Hepatocyte (in vitro differentiated cells): ENCODE results near the gene DNM2. TPM values are rescaled to one million over a fixed set of nuclear protein-coding genes. Genes with fewer than 3 reads are reported as not detected.

Experiments
- DNase-seq: peaks from one replicate; pipeline ENCODE4 v3.0.0-alpha.2; 2016; ENCODE audit warnings: low spot score
- H2AFZ ChIP-seq: fragments of 200-600 bp; sonication (generic); 2 replicates; pipeline ENCODE4 v1.6.0; 2016; ENCODE audit warnings: antibody characterized with exemption, mild to moderate bottlenecking
- H3K27ac ChIP-seq: fragments of 200-600 bp; sonication (generic); 2 replicates; pipeline ENCODE4 v1.5.1; 2016; ENCODE audit warnings: mild to moderate bottlenecking
- H3K27me3 ChIP-seq: fragments of 200-600 bp; sonication (generic); 2 replicates; pipeline ENCODE4 v1.6.1; 2016
- H3K36me3 ChIP-seq: fragments of 200-600 bp; sonication (generic); replicated peaks from 2 replicates; pipeline ENCODE4 v1.5.1; 2016; ENCODE audit warnings: low read depth; ENCODE audit not compliant: insufficient read depth
- H3K4me1 ChIP-seq: fragments of 200-600 bp; sonication (generic); 2 replicates; pipeline ENCODE4 v1.5.1; 2016; ENCODE audit warnings: mild to moderate bottlenecking, moderate library complexity; ENCODE audit not compliant: insufficient read depth
- H3K4me2 ChIP-seq: fragments of 200-600 bp; sonication (generic); 2 replicates; pipeline ENCODE4 v1.6.0; 2016
- H3K4me3 ChIP-seq: fragments of 200-600 bp; sonication (generic); 2 replicates; pipeline ENCODE4 v1.5.1; 2016; ENCODE audit warnings: mild to moderate bottlenecking
- H3K79me2 ChIP-seq: fragments of 200-600 bp; sonication (generic); 2 replicates; pipeline ENCODE4 v1.6.0; 2017; ENCODE audit warnings: mild to moderate bottlenecking
- H3K9me2 ChIP-seq: fragments of 200-600 bp; sonication (generic); replicated peaks from 2 replicates; pipeline ENCODE4 v1.6.0; 2017; ENCODE audit warnings: mild to moderate bottlenecking; ENCODE audit not compliant: insufficient read depth
- H3K9me3 ChIP-seq: fragments of 200-600 bp; sonication (generic); 2 replicates; pipeline ENCODE4 v1.5.1; 2016; ENCODE audit warnings: low read depth, mild to moderate bottlenecking
- H4K20me1 ChIP-seq: fragments of 200-600 bp; sonication (generic); 2 replicates; pipeline ENCODE4 v1.6.0; 2016; ENCODE audit warnings: mild to moderate bottlenecking; ENCODE audit not compliant: insufficient read depth, poor library complexity, severe bottlenecking
- EZH2 ChIP-seq: fragments of 200-600 bp; sonication (generic); IDR thresholded peaks from 2 replicates; pipeline ENCODE4 v1.6.1; 2016; ENCODE audit warnings: antibody characterized with exemption, mild to moderate bottlenecking, borderline replicate concordance
- EZH2phosphoT487 ChIP-seq: fragments of 200-600 bp; sonication (generic); IDR thresholded peaks from one replicate; pipeline ENCODE4 v1.6.1; 2018; ENCODE audit warnings: antibody characterized with exemption, mild to moderate bottlenecking, low read depth, moderate library complexity; ENCODE audit not compliant: unreplicated experiment, severe bottlenecking
- WGBS: methylation state at CpG from one replicate; pipeline ENCODE4 v1.1.6; 2016; ENCODE audit warnings: low lambda C conversion rate; ENCODE audit errors: missing lambda C conversion rate; 5-methylcytosine and 5-hydroxymethylcytosine counted together
- polyA plus RNA-seq: library from polyadenylated mRNA; unstranded; fragments of >200 nt; fragmentation: Nextera tagmentation; extraction: Ambion mirVana; gene quantifications from 2 replicates; pipeline ENCODE4 v1.2.1, GENCODE V29; 2016
- total RNA-seq: library from RNA; depleted of rRNA; stranded (reverse); fragments of >200 nt; gene quantifications from 2 replicates; pipeline ENCODE4 v1.2.3, GENCODE V29; 2014
- TF ChIP-seq, protein P1 (sequence below): fragments of 200-600 bp; sonication (generic); IDR thresholded peaks from 2 replicates; pipeline ENCODE4 v1.5.1; 2016; ENCODE audit warnings: antibody characterized with exemption, mild to moderate bottlenecking; ENCODE audit not compliant: poor library complexity

DNM2 gene
- total and polyA plus RNA-seq, 2 experiments from 2014 or later: 93.9 to 130 TPM

DNA sequence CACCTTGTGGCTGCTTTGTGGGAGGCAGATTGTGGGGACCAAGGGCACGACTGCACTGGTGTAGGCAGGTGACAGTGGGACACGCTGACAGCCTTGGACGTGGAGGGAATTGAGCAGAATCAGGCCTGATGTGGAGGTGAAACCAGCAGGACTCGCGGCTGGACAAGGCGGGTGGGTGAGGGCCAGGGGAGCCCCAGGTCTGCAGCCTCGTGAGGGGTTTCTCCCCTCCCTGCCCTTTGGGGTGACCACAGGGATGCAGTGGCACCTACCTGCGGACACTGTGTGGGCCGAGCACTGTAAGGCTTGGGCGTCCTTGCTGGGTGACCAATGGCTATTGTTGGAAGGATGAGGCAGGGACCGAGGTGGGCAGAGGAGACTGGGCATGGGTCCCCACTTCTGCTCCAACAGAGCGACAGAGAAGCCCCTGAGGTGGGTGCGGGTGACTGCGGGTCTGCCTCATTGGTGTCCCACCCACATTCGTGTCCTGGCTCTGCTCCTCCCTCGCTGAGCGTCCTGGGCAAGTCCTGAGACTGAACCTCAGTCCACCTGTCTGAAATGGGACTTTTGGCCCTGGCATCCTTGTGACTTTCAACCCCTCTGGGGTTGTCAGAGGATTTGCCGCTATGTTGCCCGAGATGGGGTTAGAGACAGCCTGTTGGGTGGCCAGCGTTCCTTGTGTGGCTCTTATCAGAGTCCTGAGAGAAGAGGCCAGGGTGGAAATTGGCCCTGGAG lies 30.5 kb downstream of the DNM2 start:
- Histone ChIP-seq H3K4me3 (no peak overlapping the region), H3K9me2 (no peaks in the 10 kb centered on the region), H3K27ac (peak overlapping the region; percentile 91), H4K20me1 (peaks cover 23% of the 10 kb centered on the region), H3K36me3 (no peaks in the 10 kb centered on the region), H3K27me3 (no peaks in the 10 kb centered on the region), H3K4me2 (no peak overlapping the region), H3K79me2 (peaks cover 98% of the 10 kb centered on the region), H3K4me1 (peaks cover 44% of the 10 kb centered on the region), H2AFZ (no peak overlapping the region), H3K9me3 (no peaks in the 10 kb centered on the region)
- DNase-seq: no peak
- 92% methylated on average over 20 of the region's 20 CpGs for WGBS
- TF ChIP-seq EZH2phosphoT487: no peak
- TF ChIP-seq, protein P1, sequence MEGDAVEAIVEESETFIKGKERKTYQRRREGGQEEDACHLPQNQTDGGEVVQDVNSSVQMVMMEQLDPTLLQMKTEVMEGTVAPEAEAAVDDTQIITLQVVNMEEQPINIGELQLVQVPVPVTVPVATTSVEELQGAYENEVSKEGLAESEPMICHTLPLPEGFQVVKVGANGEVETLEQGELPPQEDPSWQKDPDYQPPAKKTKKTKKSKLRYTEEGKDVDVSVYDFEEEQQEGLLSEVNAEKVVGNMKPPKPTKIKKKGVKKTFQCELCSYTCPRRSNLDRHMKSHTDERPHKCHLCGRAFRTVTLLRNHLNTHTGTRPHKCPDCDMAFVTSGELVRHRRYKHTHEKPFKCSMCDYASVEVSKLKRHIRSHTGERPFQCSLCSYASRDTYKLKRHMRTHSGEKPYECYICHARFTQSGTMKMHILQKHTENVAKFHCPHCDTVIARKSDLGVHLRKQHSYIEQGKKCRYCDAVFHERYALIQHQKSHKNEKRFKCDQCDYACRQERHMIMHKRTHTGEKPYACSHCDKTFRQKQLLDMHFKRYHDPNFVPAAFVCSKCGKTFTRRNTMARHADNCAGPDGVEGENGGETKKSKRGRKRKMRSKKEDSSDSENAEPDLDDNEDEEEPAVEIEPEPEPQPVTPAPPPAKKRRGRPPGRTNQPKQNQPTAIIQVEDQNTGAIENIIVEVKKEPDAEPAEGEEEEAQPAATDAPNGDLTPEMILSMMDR: no peak
- TF ChIP-seq EZH2: no peak

DNA sequence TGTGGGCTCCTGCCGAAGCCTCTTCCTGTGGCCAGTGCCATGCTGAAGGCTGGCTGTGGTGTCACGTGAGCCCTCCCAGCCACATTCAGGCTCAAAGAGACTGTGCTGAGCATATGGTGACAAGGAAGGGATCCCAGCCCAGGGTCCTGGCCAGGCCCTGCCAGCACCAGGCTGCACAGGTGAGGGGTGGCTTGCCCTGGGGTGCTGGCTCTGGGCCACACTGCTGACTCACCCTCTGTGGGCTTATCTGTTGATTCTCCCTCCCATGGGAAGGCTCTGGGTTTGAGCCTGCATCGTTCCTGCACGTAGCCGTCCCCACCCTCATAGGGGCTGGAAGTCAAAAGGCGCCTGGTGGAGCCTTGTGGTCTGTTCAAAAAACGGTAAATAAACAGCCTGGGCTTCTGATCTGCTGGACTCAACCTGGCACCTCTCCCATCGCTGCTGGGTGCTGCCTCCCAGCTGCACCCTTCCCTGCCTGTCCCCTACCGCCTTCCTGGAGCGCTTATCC lies 31.1 kb downstream of the DNM2 start:
- H3K9me3 ChIP-seq: no peaks in the 10 kb centered on the region
- peak overlapping the region; percentile 91 for H3K27ac ChIP-seq
- no peaks in the 10 kb centered on the region for H3K27me3 ChIP-seq
- no peaks in the 10 kb centered on the region for H3K36me3 ChIP-seq
- peaks cover 20% of the 10 kb centered on the region for H4K20me1 ChIP-seq
- peaks cover 42% of the 10 kb centered on the region for H3K4me1 ChIP-seq
- peaks cover 98% of the 10 kb centered on the region for H3K79me2 ChIP-seq
- H3K4me3 ChIP-seq: no peak overlapping the region
- WGBS: 68% methylated on average over 10 of the region's 10 CpGs
- peak; percentile 72 for DNase-seq
- no peaks in the 10 kb centered on the region for H3K9me2 ChIP-seq
- no peak overlapping the region for H2AFZ ChIP-seq
- TF ChIP-seq, protein P1: no peak
- TF ChIP-seq EZH2 (no peak), EZH2phosphoT487 (no peak)
- peak overlapping the region; percentile 46 for H3K4me2 ChIP-seq

DNA sequence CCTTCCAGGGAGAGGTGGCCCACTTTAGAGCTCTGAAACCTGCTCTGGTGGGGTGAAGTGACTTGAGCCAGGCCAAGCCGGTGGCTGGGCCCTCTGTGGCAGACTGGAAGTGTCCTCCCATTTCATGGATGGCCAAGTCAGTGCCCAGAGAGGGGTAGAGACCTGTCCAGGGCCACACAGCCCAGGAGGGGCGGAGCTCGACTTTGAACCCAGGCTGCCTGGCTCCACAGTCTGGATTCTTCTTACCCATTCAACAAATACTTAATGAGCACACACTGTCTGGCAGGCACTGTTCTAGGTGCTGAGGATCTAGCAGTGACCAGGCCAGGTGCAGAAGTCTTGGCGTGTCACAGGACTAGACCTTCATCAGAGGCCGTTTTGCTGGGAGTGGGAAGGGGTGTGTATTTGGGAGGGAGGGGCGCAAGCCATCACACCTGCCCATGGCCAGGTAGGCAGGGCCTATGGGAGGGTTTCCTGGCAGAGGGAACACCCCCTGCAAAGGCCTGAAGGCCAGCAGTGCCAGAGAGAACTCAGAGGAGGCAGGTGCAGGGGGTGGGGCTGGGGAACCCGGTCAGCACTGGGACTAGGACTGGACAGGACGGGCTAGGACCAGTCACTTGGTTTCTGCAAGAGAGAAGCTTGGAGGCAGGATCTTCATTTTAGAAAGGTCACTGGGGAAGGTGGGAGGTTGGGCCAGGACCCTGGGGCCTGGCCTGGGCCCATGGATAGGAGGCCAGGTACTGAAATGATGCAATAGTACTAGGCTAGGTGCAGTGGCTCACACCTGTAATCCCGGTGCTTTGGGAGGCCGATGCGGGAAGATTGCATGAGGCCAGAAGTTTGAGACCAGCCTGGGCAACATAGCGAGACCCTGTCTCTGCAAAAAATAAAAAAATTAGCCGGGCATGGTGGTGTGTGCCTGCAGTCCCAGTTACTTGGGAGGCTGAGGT lies 31.8 kb downstream of the DNM2 start:
- Histone ChIP-seq H3K36me3 (no peaks in the 10 kb centered on the region), H3K4me3 (no peak overlapping the region), H4K20me1 (peaks cover 23% of the 10 kb centered on the region), H3K27ac (peak overlapping the region; percentile 91), H2AFZ (no peak overlapping the region), H3K4me2 (peak overlapping the region; percentile 46), H3K9me3 (no peaks in the 10 kb centered on the region), H3K9me2 (no peaks in the 10 kb centered on the region), H3K27me3 (no peaks in the 10 kb centered on the region), H3K4me1 (peaks cover 36% of the 10 kb centered on the region), H3K79me2 (peaks cover 98% of the 10 kb centered on the region)
- DNase-seq: no peak
- TF ChIP-seq EZH2phosphoT487: no peak
- TF ChIP-seq, protein P1: no peak
- TF ChIP-seq EZH2: no peak
- WGBS: 96% methylated on average over 12 of the region's 13 CpGs
